Measurements from ENCODE around the gene LRRN2. TPM values are rescaled to one million over a fixed set of nuclear protein-coding genes. Genes with fewer than 3 reads are reported as not detected.

The LRRN2 gene
- total and polyA plus RNA-seq, 9 of the 15 experiments (the other 6 are each of a cell fraction or from before 2014, with no cell fraction given), result 0.05 TPM; not detected in 8

DNA sequence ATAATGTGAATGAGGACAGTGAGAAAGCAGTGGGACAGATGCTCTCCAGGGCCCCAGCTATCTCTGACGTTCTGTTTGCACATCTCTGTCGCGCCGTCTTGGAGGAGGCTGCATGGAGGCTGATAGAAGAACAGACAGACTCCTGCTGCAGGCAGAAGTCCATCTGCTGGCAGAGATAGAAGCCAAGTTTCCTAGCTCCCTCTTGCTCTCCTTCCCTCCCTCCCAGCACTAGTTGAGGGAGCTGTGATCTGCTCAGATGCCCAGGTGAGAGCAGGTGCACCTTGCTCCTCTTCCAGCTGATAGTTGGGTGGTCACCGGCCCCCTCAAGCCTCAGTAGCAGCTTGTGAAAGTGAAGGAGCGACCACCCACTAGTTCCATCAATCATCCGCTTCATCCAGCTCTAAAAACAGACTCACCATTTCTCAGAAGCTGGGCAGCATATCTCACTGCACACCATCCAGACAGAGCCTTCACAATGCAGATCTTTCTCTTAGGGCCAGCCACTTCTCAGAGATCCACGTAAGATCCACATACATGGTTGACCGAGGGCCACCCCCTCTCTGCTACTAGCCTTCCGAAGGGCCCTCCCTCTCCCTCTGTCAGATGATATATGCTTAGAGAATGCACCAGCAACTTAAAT lies 12.9 kb downstream of the LRRN2 start (continued):
- TF ChIP-seq TCF3 (CRISPR knock-in tag; IDR thresholded peaks at IDR 0.05) (peak; percentile 99), CC2D1A (IDR thresholded peaks at IDR 0.05) (peak; percentile 99), MECOM (CRISPR knock-in tag; IDR thresholded peaks at IDR 0.05) (peak; percentile 96), ILK (tag; IDR thresholded peaks at IDR 0.05; ENCODE audit: borderline replicate concordance, low read depth) (0 out of 2 replicates have a peak, but pooled peaks have one; percentile 41), ZNF175 (CRISPR knock-in tag; IDR thresholded peaks at IDR 0.05; ENCODE audit: low read depth) (peak; percentile 67; the same call in 1 of the 2 replicates), HMGN3 (IDR thresholded peaks at IDR 0.05; ENCODE audit: borderline replicate concordance, extremely low read depth, insufficient read length, low read depth, low read length) (peak; percentile 99), NFYB (IDR thresholded peaks at IDR 0.05; ENCODE audit: extremely low read depth, insufficient read length) (no peak), ZNF668 (CRISPR knock-in tag; IDR thresholded peaks at IDR 0.05) (peak; percentile 93), MIER1 (IDR thresholded peaks at IDR 0.05; ENCODE audit: low read depth) (0 out of 2 replicates have a peak, but pooled peaks have one; percentile 24)
- TF ChIP-seq, protein P1, sequence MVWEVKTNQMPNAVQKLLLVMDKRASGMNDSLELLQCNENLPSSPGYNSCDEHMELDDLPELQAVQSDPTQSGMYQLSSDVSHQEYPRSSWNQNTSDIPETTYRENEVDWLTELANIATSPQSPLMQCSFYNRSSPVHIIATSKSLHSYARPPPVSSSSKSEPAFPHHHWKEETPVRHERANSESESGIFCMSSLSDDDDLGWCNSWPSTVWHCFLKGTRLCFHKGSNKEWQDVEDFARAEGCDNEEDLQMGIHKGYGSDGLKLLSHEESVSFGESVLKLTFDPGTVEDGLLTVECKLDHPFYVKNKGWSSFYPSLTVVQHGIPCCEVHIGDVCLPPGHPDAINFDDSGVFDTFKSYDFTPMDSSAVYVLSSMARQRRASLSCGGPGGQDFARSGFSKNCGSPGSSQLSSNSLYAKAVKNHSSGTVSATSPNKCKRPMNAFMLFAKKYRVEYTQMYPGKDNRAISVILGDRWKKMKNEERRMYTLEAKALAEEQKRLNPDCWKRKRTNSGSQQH (CRISPR knock-in tag; IDR thresholded peaks at IDR 0.05), result no peak
- TF ChIP-seq, protein P2, sequence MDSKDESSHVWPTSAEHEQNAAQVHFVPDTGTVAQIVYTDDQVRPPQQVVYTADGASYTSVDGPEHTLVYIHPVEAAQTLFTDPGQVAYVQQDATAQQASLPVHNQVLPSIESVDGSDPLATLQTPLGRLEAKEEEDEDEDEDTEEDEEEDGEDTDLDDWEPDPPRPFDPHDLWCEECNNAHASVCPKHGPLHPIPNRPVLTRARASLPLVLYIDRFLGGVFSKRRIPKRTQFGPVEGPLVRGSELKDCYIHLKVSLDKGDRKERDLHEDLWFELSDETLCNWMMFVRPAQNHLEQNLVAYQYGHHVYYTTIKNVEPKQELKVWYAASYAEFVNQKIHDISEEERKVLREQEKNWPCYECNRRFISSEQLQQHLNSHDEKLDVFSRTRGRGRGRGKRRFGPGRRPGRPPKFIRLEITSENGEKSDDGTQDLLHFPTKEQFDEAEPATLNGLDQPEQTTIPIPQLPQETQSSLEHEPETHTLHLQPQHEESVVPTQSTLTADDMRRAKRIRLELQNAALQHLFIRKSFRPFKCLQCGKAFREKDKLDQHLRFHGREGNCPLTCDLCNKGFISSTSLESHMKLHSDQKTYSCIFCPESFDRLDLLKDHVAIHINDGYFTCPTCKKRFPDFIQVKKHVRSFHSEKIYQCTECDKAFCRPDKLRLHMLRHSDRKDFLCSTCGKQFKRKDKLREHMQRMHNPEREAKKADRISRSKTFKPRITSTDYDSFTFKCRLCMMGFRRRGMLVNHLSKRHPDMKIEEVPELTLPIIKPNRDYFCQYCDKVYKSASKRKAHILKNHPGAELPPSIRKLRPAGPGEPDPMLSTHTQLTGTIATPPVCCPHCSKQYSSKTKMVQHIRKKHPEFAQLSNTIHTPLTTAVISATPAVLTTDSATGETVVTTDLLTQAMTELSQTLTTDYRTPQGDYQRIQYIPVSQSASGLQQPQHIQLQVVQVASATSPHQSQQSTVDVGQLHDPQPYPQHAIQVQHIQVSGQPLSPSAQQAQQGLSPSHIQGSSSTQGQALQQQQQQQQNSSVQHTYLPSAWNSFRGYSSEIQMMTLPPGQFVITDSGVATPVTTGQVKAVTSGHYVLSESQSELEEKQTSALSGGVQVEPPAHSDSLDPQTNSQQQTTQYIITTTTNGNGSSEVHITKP (IDR thresholded peaks at IDR 0.05; ENCODE audit: partially characterized antibody), result peak; percentile 62
- TF ChIP-seq, protein P3, sequence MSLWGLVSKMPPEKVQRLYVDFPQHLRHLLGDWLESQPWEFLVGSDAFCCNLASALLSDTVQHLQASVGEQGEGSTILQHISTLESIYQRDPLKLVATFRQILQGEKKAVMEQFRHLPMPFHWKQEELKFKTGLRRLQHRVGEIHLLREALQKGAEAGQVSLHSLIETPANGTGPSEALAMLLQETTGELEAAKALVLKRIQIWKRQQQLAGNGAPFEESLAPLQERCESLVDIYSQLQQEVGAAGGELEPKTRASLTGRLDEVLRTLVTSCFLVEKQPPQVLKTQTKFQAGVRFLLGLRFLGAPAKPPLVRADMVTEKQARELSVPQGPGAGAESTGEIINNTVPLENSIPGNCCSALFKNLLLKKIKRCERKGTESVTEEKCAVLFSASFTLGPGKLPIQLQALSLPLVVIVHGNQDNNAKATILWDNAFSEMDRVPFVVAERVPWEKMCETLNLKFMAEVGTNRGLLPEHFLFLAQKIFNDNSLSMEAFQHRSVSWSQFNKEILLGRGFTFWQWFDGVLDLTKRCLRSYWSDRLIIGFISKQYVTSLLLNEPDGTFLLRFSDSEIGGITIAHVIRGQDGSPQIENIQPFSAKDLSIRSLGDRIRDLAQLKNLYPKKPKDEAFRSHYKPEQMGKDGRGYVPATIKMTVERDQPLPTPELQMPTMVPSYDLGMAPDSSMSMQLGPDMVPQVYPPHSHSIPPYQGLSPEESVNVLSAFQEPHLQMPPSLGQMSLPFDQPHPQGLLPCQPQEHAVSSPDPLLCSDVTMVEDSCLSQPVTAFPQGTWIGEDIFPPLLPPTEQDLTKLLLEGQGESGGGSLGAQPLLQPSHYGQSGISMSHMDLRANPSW (CRISPR knock-in tag; IDR thresholded peaks at IDR 0.05), result peak; percentile 66; the same call in 1 of the 2 replicates
- TF ChIP-seq, protein P4, sequence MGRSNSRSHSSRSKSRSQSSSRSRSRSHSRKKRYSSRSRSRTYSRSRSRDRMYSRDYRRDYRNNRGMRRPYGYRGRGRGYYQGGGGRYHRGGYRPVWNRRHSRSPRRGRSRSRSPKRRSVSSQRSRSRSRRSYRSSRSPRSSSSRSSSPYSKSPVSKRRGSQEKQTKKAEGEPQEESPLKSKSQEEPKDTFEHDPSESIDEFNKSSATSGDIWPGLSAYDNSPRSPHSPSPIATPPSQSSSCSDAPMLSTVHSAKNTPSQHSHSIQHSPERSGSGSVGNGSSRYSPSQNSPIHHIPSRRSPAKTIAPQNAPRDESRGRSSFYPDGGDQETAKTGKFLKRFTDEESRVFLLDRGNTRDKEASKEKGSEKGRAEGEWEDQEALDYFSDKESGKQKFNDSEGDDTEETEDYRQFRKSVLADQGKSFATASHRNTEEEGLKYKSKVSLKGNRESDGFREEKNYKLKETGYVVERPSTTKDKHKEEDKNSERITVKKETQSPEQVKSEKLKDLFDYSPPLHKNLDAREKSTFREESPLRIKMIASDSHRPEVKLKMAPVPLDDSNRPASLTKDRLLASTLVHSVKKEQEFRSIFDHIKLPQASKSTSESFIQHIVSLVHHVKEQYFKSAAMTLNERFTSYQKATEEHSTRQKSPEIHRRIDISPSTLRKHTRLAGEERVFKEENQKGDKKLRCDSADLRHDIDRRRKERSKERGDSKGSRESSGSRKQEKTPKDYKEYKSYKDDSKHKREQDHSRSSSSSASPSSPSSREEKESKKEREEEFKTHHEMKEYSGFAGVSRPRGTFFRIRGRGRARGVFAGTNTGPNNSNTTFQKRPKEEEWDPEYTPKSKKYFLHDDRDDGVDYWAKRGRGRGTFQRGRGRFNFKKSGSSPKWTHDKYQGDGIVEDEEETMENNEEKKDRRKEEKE (IDR thresholded peaks at IDR 0.05; ENCODE audit: borderline replicate concordance in 1 of 2, control insufficient read depth in 1 of 2, low read depth in 2 of 2, low read length in 1 of 2), result 0 out of 4 replicates have a peak, but pooled peaks of 1 of the 2 experiments have one; percentile 33

Measured in K562 (cell line).